NCI-H1092 (cell line): ENCODE results near the gene WDR88.
"Not testable (repeated sequence)": the region's sequence is repeated elsewhere in the genome, so short reads cannot be mapped to it uniquely, and the experiment has no call there.

Experiments used
- DNase-seq: peaks from one replicate; lab custom pipeline; 2025; lab: John Stamatoyannopoulos, UW

Gene WDR88

DNA sequence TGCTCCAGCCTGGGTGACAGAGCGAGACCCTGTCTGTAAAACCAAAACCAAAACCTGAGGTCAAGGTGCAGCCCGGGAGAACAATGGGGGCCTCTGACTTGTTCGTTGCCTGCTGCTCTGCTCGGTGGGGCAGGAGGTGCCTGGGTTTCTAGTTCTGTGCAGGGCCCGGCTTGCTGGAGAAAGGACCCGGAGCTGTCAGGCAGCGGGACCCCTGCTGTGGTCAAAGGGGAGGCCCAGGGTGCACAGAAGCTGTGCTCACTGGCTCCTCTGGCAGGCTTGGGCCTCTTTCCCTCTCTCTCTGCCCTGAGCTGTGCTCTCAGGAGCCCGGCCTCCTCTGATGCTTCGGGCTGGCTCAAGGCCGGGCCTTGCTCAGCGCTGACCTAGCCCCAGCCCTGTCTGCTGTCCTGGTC is 65.7 kb downstream of the WDR88 start:
- DNase-seq, result no peak

DNA sequence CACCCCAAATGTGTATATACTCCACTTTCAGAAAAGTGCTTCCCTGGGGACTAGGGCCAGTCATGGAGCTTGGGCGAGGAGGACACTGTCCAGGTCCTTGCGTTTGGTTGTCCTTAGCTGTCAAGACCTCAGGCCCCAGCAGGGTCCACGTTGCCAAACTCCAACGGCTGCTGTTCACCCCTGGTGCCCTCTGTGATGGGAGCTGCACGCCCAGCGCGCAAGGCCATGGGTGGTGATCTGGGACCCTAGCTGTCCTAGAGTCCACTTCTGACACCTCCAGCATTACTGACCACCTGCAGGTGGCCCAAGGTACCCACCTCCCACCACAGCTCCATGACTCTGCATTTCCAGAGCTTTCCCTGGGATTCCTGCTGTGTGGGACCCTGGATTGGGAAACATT is 66.3 kb downstream of the WDR88 start:
- DNase-seq, result no peak

DNA sequence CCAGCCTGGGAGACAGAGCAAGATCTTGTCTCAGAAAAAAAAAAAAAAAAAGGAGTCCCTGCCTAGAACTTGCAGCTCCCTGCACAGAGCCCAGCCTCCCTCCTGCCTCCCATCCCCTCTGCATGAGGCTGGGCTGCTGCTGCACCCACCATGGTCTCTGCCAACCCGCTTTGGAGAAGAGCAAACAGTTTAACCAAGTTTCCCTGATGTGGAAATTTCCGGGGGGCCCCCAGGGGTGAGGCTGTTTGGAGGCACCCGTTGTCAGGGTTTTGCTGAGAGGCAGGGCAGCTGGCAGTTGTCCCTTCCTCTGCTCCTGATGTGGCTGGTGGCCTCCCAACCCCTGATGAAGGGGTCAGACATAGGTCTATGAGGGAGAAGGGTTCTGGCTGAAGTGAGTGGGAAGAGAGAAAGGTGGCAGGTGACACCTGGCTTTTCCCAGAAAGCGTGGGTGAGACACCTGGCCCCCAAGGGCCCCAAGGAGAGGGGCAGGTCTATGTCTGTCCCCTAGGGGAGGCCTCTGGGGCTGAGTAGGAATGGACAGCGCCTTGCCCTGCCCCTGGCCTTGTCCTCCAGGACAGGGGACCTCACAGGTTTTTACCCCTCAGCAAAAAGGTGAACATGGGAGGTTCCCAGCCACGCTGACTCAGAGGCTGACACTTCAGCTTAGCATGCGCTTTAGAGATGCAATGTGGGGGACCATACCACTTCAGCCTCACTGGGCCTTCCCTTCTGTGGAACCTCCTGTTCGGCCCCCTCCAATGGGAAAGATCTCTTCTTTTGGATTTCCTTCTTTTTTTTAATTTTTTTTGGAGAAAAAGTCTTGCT is 67.7 kb downstream of the WDR88 start:
- no peak for DNase-seq

- DNase-seq, result no peak
These were observed 69.6 kb downstream of the WDR88 start for GRCh38 chr19:33201473-33201872.

DNA sequence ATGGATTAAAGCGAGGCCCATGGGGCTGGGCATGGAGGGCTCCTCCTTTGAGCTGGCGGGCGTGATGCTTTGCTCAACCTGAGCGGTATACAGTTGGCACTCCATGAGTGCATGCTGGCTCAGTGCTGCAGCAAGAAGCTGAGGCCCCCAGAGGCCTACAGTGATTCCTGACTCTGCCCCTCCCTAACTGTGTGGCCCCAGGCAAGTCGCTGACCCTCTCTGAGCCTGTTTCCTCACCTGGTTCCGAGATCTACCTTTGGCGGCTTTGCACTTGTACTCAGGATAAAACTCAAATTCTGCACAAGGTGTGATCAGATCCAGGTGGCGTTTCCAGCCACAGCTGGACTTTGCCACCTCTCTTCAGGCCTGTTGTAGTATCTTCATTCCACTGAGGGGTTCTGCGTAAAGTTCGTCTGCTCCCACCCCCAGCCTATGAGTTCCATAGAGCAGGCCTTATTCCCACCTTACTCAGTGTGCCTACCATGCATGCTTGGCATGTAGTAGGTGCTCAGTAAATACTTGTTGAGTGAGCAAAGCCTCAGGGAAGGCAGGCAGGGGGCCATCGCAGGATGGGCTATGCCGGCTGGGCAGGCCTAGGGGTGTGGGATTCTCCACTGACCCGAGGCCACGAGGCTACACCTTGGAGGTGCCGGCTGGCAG is 70.1 kb downstream of the WDR88 start:
- no peak for DNase-seq

DNA sequence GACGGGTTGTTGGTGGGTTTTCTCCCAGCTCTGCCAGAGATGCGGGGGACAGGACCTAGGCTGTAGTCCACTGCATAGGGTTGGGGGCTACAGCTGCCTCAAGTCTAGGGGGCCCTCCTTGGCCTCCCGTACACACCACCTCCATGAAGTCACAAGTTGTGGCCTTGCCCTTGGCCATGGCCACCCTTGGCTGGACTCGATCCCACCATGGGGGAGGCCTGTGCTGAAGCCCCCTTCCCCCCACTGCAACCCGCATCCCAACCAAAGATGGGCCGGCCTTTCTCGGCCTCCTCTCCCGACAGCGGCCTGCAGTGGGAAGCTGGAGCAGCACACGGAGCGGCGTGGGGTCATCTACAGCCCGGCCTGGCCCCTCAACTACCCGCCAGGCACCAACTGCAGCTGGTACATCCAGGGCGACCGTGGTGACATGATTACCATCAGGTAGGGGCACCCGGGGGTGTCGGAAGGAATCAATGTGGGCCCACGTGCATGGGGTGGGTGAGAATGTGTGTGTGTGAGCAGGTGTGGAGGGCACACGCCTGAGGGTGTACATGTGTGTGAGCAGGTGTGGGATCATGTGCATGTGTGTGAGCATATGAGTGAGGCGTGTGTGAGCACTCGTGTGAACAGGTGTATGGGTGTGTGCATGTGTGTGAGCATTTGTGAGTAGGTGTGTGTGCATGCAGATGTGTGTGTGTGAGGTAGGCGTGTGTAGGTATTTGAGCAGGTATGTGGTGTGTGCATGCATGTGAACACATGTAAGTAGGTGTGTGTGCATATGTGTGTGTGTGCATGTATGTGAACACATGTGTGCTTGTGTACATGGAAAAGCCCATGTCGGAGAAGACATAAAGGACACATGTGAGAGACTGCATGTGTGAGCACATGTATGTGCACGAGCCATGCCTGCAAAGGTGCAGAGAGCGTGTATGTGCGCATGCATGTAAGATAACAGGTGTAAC is 70.9 kb downstream of the WDR88 start:
- no peak for DNase-seq

DNA sequence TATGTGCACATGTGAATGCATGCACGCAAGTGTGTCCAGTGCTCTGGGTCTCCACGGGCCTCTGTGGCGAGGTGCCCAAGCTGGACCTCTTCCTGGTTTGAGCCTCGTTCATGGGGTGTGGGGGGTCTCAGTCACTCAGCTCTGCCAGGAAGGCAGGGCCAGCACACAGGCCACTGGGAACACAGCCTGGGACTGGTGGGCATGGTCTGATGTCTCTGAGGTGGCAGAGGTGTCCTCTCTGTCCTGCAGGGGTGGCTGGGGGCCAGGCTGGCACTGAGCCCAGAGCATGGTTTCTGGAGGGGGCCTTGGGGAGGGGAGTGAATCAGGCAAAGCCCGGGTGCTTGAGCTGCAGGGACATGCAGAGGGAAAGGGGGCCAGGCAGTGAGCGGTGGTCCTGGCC is 71.6 kb downstream of the WDR88 start:
- DNase-seq, result no peak

DNA sequence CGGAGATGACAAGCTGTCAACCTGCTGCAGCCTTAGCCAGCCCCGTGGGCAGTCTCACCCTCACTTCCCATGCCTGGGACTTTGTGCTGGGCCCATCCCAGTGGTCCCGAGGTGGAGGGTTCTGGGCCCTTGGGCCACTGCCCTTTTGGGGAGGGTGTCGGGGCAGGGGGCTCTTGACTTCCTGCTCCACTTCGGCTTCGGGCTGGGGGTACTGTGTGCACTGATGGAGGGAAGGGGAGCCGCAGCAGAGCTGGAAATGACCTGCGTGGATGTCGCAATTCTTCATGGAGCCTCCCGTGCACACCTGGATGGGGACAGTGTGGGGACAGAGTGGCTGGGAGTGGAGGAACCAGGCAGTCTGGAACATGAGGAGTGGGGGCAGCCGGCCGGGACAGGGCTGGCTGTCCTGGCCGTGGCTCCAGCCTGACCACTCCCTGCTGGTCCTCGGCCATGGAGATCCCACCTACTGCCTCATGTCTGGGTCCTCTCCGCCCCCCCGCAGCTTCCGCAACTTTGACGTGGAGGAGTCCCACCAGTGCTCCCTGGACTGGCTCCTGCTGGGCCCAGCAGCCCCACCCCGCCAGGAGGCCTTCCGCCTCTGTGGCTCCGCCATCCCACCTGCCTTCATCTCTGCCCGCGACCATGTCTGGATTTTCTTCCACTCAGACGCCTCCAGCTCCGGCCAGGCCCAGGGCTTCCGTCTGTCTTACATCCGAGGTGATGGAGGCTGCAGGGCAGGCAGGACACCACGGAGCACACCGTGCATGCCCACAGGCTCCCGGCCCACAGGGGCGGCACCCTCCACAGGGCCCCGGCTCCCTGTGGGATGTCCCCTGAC is 72.4 kb downstream of the WDR88 start:
- DNase-seq, result no peak

DNA sequence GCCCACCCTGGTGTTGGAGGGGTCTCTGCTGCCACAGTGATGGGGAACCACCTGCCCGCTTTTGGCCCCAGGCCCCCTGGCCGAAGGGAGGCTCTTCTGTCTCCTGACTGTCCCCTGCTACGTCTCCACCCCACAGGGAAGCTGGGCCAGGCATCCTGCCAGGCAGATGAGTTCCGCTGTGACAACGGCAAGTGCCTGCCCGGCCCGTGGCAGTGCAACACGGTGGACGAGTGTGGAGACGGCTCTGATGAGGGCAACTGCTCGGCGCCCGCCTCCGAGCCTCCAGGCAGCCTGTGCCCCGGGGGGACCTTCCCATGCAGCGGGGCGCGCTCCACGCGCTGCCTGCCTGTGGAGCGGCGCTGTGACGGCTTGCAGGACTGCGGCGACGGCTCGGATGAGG is 73.2 kb downstream of the WDR88 start:
- DNase-seq, result no peak

- no peak for DNase-seq
These were observed 73.8 kb downstream of the WDR88 start for GRCh38 chr19:33205531-33206260.

- DNase-seq, result no peak
These were observed 74.5 kb downstream of the WDR88 start for GRCh38 chr19:33206261-33207039.

DNA sequence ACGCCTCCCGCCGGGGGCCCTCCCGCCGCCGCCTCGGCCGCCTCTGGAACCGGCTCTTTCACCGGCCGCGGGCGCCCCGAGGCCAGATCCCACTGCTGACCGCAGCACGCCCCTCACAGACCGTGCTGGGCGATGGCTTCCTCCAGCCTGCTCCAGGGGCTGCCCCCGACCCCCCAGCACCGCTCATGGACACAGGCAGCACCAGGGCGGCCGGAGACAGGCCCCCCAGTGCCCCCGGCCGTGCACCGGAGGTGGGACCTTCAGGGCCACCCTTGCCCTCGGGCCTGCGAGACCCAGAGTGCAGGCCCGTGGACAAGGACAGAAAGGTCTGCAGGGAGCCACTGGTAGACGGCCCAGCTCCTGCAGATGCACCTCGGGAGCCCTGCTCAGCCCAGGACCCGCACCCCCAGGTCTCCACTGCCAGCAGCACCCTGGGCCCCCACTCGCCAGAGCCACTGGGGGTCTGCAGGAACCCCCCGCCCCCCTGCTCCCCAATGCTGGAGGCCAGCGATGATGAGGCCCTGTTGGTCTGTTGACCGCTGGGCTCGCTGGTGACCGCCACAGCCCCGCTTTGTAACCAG is 75.2 kb downstream of the WDR88 start:
- no peak for DNase-seq

GRCh38 chr19:33207903-33208302 is 76.0 kb downstream of the WDR88 start:
- no peak for DNase-seq

DNA sequence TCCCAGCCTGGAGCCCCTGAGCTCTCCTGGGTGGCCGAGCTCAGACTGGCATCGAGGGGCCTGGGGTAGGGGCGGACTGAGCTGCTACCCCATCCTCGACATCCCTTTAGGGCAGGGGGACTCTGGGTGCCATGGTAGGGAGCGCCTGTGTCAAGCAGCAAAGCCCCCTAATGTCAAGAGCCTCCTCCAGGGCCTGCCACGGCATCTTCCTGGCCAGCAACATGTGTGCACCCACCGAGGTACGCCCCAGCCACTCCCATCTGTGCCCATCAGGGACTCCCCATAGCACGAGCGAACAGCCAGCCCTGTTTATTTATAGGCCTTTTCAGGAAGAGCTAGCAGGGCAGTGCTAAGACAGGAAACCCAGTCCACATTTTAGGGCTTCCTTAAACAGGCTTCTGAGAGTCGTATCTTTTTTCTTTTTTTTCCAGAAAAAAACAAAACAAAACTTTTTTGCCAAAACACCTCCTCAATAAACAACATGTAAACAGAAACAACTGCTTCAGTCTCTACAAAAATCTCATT is 76.5 kb downstream of the WDR88 start:
- DNase-seq, result no peak

GRCh38 chr19:33208904-33209849 is 77.3 kb downstream of the WDR88 start:
- DNase-seq, result no peak

- not testable (repeated sequence) for DNase-seq
These were observed 77.9 kb downstream of the WDR88 start for GRCh38 chr19:33209850-33210230.

GRCh38 chr19:33210266-33210940 is 78.5 kb downstream of the WDR88 start:
- no peak for DNase-seq
